Uterus (tissue), 2 donors: ENCODE measurements around the gene SPATS1.

Source experiments
- CTCF ChIP-seq, 4 experiments: fragments of 200-600 bp in 2 of 4; fragments of 450-650 bp in 2 of 4; sonication (generic) in 2 of 4; IDR thresholded peaks; one replicate each; pipeline ENCODE4 v1.5.1; 2016 to 2019; ENCODE audit warnings: antibody characterized with exemption in 4 of 4, mild to moderate bottlenecking in 2 of 4, moderate library complexity in 1 of 4
- POLR2A ChIP-seq, 2 donors: fragments of 450-650 bp; IDR thresholded peaks; one replicate each; pipeline ENCODE4 v1.6.1; 2016; ENCODE audit warnings: antibody characterized with exemption in 2 of 2, mild to moderate bottlenecking in 1 of 2, moderate library complexity in 1 of 2

- TF ChIP-seq CTCF (IDR thresholded peaks at IDR 0.05) (no peak), POLR2A (IDR thresholded peaks at IDR 0.05) (no peak)
These were observed 26.9 kb upstream of the SPATS1 start for GRCh38 chr6:44315516-44315915.
